ENCODE measurements around the gene HSF2. TPM values are rescaled to one million over a fixed set of nuclear protein-coding genes. Genes with fewer than 3 reads are reported as not detected.
A peak's percentile ranks its signal among the peaks of the same experiment; 100 is the strongest.

HSF2 gene
- total RNA-seq, 1 experiment from 2014 or later = 10.6 TPM

DNA sequence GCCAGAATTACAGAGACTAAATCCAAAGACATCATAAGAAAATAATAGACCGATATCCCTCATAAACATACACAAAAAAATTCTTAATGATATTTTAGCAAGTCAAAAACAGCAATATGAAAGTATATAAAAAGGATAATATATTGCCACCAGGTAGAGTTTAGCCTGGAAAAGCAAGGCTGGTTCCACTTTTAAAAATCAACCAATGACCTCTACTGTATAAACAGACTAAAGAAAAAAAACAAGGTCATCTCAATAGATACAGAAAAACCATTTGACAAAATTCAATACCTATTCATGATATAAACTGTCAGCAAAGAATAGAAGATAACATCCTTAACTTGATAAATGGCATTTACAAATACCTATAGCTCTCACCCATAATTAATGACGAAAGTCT lies 62.4 kb downstream of the HSF2 start:
- Mint-ChIP-seq H3K4me1 (peaks cover 16% of the 10 kb centered on the region), H3K27me3 (ENCODE audit: low read depth) (no peaks in the 10 kb centered on the region), H3K9me3 (no peaks in the 10 kb centered on the region), H3K4me3 (no peak overlapping the region), H3K27ac (no peak overlapping the region), H3K36me3 (no peaks in the 10 kb centered on the region; the same call in 1 of the 2 replicates)
- TF ChIP-seq SOX15 (CRISPR knock-in tag; IDR thresholded peaks at IDR 0.05) (no peak), FOXK1 (CRISPR knock-in tag; IDR thresholded peaks at IDR 0.05) (no peak), ELF4 (CRISPR knock-in tag; IDR thresholded peaks at IDR 0.05; ENCODE audit: low read depth) (no peak), GTF2I (CRISPR knock-in tag; conservative IDR thresholded peaks at IDR 0.05) (no peak), JAZF1 (CRISPR knock-in tag; IDR thresholded peaks at IDR 0.05) (no peak)
- TF ChIP-seq, protein P1, sequence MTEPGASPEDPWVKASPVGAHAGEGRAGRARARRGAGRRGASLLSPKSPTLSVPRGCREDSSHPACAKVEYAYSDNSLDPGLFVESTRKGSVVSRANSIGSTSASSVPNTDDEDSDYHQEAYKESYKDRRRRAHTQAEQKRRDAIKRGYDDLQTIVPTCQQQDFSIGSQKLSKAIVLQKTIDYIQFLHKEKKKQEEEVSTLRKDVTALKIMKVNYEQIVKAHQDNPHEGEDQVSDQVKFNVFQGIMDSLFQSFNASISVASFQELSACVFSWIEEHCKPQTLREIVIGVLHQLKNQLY (CRISPR knock-in tag; IDR thresholded peaks at IDR 0.05) = no peak
- TF ChIP-seq, protein P2, sequence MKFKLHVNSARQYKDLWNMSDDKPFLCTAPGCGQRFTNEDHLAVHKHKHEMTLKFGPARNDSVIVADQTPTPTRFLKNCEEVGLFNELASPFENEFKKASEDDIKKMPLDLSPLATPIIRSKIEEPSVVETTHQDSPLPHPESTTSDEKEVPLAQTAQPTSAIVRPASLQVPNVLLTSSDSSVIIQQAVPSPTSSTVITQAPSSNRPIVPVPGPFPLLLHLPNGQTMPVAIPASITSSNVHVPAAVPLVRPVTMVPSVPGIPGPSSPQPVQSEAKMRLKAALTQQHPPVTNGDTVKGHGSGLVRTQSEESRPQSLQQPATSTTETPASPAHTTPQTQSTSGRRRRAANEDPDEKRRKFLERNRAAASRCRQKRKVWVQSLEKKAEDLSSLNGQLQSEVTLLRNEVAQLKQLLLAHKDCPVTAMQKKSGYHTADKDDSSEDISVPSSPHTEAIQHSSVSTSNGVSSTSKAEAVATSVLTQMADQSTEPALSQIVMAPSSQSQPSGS (CRISPR knock-in tag; IDR thresholded peaks at IDR 0.05; ENCODE audit: borderline replicate concordance, low read depth) = no peak
- TF ChIP-seq, protein P3, sequence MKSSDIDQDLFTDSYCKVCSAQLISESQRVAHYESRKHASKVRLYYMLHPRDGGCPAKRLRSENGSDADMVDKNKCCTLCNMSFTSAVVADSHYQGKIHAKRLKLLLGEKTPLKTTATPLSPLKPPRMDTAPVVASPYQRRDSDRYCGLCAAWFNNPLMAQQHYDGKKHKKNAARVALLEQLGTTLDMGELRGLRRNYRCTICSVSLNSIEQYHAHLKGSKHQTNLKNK (CRISPR knock-in tag; IDR thresholded peaks at IDR 0.05) = no peak
- POLR2A ChIA-PET = no interaction called here
- DNase-seq (ENCODE audit: low spot score) (no peak), ATAC-seq (no peak)
- CTCF ChIA-PET = no interaction called here

DNA sequence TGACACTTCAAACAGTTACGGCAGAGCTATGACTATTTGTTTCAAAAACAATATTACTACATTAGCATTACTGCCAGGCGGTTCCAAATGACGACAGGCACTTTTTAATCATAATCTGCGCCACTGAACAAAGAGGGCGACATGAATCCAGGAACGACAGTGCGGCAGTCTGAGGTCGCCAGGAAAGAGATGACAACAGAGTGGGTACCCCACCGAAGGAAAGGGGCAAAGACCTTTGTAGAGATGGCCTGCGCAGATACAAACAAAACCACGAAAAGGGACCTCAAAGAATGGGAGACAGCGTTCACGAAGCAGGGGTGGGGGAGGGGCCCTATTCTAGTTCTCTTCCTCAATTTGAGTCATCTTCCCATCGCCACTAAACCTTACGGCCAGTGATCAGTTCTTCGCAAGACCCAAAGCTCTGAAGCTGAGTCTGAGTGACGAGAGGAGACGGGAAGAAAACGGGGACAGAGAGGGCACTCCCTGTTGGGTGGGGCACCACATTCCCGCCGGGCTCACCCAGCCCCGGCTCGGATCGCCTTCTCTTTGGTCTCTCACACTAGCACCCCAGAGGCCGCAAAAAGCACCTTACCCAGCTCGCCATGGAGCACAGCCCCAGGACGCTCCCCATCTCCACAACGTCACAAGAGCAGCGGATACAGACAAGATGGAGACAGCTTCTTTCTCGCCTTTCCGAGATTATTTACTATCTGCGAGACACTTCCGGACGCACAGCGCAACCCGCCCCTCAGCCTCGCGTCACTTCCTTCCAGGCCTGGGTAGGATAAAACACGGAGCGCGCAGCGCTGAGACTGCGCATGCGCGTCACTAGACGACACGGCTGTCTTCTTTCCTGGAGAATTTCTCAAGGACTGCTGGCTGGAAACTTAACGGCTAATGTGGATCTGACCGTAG lies 71.9 kb downstream of the HSF2 start, which contains the start of gene SERINC1:
Gene SERINC1, minus strand, starts transcription at position 701 of the 915 bp plus-strand sequence. Its CDS starts 70 bp downstream, at position 631.
- POLR2A ChIA-PET = interaction anchor here (0.7 to 1.2 kb wide), 2 partner anchors 72 to 139 kb away, joined by 3 read pairs; partner anchors contain the start of genes HSF2 and PKIB
- H3K9me3 Mint-ChIP-seq = no peaks in the 10 kb centered on the region
- TF ChIP-seq TEAD1 (CRISPR knock-in tag; IDR thresholded peaks at IDR 0.05) (peak; percentile 14; the same call in 1 of the 2 replicates), CREM (CRISPR knock-in tag; IDR thresholded peaks at IDR 0.05) (peak; percentile 89), ZBTB21 (CRISPR knock-in tag; IDR thresholded peaks at IDR 0.05; ENCODE audit: borderline replicate concordance) (no peak), FOXK1 (CRISPR knock-in tag; IDR thresholded peaks at IDR 0.05) (peak; percentile 97), NFE2L1 (CRISPR knock-in tag; IDR thresholded peaks at IDR 0.05) (no peak), ETV6 (CRISPR knock-in tag; IDR thresholded peaks at IDR 0.05) (no peak)
- TF ChIP-seq, protein P4, sequence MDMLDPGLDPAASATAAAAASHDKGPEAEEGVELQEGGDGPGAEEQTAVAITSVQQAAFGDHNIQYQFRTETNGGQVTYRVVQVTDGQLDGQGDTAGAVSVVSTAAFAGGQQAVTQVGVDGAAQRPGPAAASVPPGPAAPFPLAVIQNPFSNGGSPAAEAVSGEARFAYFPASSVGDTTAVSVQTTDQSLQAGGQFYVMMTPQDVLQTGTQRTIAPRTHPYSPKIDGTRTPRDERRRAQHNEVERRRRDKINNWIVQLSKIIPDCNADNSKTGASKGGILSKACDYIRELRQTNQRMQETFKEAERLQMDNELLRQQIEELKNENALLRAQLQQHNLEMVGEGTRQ (CRISPR knock-in tag; IDR thresholded peaks at IDR 0.05) = no peak
- TF ChIP-seq, protein P5, sequence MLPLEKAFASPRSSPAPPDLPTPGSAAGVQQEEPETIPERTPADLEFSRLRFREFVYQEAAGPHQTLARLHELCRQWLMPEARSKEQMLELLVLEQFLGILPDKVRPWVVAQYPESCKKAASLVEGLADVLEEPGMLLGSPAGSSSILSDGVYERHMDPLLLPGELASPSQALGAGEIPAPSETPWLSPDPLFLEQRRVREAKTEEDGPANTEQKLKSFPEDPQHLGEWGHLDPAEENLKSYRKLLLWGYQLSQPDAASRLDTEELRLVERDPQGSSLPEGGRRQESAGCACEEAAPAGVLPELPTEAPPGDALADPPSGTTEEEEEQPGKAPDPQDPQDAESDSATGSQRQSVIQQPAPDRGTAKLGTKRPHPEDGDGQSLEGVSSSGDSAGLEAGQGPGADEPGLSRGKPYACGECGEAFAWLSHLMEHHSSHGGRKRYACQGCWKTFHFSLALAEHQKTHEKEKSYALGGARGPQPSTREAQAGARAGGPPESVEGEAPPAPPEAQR (CRISPR knock-in tag; IDR thresholded peaks at IDR 0.05) = no peak
- TF ChIP-seq, protein P6, sequence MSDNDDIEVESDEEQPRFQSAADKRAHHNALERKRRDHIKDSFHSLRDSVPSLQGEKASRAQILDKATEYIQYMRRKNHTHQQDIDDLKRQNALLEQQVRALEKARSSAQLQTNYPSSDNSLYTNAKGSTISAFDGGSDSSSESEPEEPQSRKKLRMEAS (CRISPR knock-in tag; IDR thresholded peaks at IDR 0.05) = 0 out of 2 replicates have a peak, but pooled peaks have one; percentile 27
- TF ChIP-seq, protein P7, sequence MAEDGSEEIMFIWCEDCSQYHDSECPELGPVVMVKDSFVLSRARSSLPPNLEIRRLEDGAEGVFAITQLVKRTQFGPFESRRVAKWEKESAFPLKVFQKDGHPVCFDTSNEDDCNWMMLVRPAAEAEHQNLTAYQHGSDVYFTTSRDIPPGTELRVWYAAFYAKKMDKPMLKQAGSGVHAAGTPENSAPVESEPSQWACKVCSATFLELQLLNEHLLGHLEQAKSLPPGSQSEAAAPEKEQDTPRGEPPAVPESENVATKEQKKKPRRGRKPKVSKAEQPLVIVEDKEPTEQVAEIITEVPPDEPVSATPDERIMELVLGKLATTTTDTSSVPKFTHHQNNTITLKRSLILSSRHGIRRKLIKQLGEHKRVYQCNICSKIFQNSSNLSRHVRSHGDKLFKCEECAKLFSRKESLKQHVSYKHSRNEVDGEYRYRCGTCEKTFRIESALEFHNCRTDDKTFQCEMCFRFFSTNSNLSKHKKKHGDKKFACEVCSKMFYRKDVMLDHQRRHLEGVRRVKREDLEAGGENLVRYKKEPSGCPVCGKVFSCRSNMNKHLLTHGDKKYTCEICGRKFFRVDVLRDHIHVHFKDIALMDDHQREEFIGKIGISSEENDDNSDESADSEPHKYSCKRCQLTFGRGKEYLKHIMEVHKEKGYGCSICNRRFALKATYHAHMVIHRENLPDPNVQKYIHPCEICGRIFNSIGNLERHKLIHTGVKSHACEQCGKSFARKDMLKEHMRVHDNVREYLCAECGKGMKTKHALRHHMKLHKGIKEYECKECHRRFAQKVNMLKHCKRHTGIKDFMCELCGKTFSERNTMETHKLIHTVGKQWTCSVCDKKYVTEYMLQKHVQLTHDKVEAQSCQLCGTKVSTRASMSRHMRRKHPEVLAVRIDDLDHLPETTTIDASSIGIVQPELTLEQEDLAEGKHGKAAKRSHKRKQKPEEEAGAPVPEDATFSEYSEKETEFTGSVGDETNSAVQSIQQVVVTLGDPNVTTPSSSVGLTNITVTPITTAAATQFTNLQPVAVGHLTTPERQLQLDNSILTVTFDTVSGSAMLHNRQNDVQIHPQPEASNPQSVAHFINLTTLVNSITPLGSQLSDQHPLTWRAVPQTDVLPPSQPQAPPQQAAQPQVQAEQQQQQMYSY (CRISPR knock-in tag; IDR thresholded peaks at IDR 0.05) = peak; percentile 67
- TF ChIP-seq, protein P8, sequence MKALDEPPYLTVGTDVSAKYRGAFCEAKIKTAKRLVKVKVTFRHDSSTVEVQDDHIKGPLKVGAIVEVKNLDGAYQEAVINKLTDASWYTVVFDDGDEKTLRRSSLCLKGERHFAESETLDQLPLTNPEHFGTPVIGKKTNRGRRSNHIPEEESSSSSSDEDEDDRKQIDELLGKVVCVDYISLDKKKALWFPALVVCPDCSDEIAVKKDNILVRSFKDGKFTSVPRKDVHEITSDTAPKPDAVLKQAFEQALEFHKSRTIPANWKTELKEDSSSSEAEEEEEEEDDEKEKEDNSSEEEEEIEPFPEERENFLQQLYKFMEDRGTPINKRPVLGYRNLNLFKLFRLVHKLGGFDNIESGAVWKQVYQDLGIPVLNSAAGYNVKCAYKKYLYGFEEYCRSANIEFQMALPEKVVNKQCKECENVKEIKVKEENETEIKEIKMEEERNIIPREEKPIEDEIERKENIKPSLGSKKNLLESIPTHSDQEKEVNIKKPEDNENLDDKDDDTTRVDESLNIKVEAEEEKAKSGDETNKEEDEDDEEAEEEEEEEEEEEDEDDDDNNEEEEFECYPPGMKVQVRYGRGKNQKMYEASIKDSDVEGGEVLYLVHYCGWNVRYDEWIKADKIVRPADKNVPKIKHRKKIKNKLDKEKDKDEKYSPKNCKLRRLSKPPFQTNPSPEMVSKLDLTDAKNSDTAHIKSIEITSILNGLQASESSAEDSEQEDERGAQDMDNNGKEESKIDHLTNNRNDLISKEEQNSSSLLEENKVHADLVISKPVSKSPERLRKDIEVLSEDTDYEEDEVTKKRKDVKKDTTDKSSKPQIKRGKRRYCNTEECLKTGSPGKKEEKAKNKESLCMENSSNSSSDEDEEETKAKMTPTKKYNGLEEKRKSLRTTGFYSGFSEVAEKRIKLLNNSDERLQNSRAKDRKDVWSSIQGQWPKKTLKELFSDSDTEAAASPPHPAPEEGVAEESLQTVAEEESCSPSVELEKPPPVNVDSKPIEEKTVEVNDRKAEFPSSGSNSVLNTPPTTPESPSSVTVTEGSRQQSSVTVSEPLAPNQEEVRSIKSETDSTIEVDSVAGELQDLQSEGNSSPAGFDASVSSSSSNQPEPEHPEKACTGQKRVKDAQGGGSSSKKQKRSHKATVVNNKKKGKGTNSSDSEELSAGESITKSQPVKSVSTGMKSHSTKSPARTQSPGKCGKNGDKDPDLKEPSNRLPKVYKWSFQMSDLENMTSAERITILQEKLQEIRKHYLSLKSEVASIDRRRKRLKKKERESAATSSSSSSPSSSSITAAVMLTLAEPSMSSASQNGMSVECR (CRISPR knock-in tag; IDR thresholded peaks at IDR 0.05; ENCODE audit: borderline replicate concordance) = peak; percentile 63; the same call in 1 of the 2 replicates

More for the DNA sequence above, 71.9 kb downstream of the HSF2 start, which contains the start of gene SERINC1:
- ATAC-seq (peak; percentile 95), DNase-seq (ENCODE audit: low spot score) (peak; percentile 88)
- H3K4me1 Mint-ChIP-seq = peaks cover 10% of the 10 kb centered on the region
- CTCF ChIA-PET = interaction anchor here (0.7 to 1.0 kb wide), 3 partner anchors 20 to 398 kb away, joined by 3 to 7 read pairs (median 4); no protein-coding TSS in a partner anchor
- peak within 1 kb of the TSS; percentile 100 for H3K4me3 Mint-ChIP-seq
- no peaks in the 10 kb centered on the region for H3K36me3 Mint-ChIP-seq
- H3K27me3 Mint-ChIP-seq (ENCODE audit: low read depth) = no peaks in the 10 kb centered on the region
- H3K27ac Mint-ChIP-seq = peak within 1 kb of the TSS; percentile 99
